Hindlimb muscle (tissue), 1 donor: Measurements from ENCODE around the gene SSH2. TPM values are rescaled to one million over a fixed set of nuclear protein-coding genes. Genes with fewer than 3 reads are reported as not detected.

Experiments used
- polyA plus RNA-seq: library from polyadenylated mRNA; unstranded; fragments of 120-200 nt; gene quantifications from one replicate; pipeline ENCODE4 v1.2.1, GENCODE V29; 2013; ENCODE audit not compliant: insufficient read length

SSH2 gene
- polyA plus RNA-seq, 1 donor, result 23.5 TPM

Other genes with a start within 250 kb of the SSH2 start
- gene EFCAB5, start 11.4 kb upstream of the SSH2 start, polyA plus RNA-seq, result 1.1 TPM
- gene NSRP1, start 186.6 kb upstream of the SSH2 start, polyA plus RNA-seq, result 25.8 TPM